HG02970 (cell line): ENCODE measurements around the gene SEC24C.
A peak's percentile ranks its signal among the peaks of the same experiment; 100 is the strongest.
"Not testable (repeated sequence)": the region's sequence is repeated elsewhere in the genome, so short reads cannot be mapped to it uniquely, and the experiment has no call there.

ENCODE experiments used
- ATAC-seq: cut with Tn5 transposase; IDR thresholded peaks from one replicate; pipeline ENCODE4 v1.9.1; 2021; ENCODE audit warnings: mild to moderate bottlenecking, moderate library complexity, moderate number of reproducible peaks; ENCODE audit not compliant: unreplicated experiment, low FRiP score

The SEC24C gene

DNA sequence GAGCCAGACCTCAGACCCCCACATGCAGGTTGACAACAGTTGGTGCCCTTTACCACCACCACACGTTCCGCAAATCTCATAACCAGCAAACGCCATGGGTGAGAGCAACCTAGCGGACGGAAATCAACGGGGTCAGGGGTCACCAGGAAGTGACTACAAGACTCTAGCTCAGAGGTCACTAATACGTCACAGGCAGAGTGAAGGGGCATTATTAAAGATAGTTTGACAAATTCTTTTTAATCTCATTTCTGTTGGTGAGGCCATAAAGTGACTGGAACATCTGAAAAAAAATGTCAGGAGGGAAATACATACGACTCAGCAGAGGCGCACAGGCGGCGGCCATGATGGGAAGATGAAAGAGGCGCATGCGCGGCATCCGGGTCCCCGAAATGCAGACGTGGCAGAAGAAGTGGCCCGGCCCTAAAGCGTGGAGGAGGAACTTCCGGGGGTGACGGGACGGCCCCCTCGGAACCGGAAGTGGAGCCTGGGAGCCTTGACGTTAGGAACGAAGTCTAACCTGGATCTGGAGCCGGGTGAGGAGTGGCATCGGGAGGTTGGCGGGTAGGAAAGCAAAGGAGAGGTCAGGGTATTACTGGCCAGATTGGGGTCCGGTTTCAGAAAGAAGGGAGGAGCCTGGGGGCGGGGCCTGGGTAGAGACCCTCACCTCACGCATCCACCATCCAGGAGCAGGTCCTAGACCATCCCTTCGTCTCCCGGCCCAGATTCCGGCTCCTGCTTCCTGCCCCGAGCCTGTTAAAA lies at the start of gene SEC24C:
Gene SEC24C (plus strand): TSS at position 468 of the 759 bp plus-strand sequence. CDS start 2,461 bp downstream, outside the sequence.
- ATAC-seq: peak; percentile 91

GRCh38 chr10:73695302-73695701 lies 48.9 kb upstream of the SEC24C start:
- ATAC-seq: not testable (repeated sequence)

DNA sequence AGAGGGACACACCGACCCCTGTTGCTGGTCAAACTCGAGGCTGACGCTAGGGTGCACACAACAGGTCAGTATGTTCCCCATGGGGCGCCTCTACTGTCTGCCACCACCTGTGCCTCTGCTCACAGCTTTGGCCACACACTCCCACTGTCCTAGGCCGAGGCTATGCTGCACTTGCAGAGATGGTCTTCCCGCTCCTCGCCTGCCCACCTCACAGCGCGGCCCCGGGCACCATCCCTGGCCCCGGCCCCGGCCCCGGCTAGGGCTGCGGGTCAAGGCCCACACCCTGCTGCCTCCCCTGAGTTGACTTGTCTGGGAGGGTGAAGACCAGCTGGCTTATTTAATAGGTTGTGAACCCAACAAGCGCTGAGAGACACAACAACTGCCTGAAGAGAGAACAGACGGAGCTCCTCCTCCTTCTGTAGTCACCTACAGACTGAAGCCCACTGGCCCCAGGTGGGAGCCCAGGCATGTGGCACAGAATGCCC lies 46.5 kb upstream of the SEC24C start, which contains the start of gene AGAP5:
Gene AGAP5 (minus strand): TSS at position 435 of the 485 bp plus-strand sequence. CDS start 354 bp downstream, at position 81.
- not testable (repeated sequence) for ATAC-seq

GRCh38 chr10:73698819-73699218 lies 45.4 kb upstream of the SEC24C start:
- ATAC-seq: not testable (repeated sequence)

DNA sequence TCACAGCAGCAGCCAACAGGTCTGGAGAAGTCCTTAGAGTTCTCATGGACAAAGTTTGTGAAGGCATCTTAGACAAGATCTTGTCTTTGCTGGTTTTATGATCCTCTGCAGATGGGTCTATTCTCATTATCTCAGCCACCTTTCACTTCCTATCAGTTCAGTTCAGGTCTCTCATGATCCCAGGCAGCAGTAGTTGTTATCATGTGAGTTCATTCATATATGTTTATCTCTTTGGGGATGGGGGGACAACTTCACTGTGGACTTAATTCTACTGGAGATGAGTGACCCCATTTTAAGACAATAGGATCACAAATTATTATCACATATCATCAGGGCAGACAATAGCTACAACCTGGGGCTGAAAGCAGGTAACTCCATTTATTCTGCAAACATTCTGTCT lies 40.2 kb upstream of the SEC24C start:
- not testable (repeated sequence) for ATAC-seq

GRCh38 chr10:73705506-73706072 lies 38.6 kb upstream of the SEC24C start:
- not testable (repeated sequence) for ATAC-seq

GRCh38 chr10:73706488-73706887 lies 37.7 kb upstream of the SEC24C start:
- ATAC-seq: not testable (repeated sequence)

- ATAC-seq: not testable (repeated sequence)
These were observed 36.5 kb upstream of the SEC24C start for GRCh38 chr10:73707628-73708027.

GRCh38 chr10:73708122-73708521 lies 36.0 kb upstream of the SEC24C start:
- not testable (repeated sequence) for ATAC-seq

GRCh38 chr10:73711683-73712082 lies 32.5 kb upstream of the SEC24C start:
- not testable (repeated sequence) for ATAC-seq

- ATAC-seq: not testable (repeated sequence)
These were observed 30.3 kb upstream of the SEC24C start for GRCh38 chr10:73713912-73714311.

GRCh38 chr10:73714483-73714882 lies 29.7 kb upstream of the SEC24C start:
- ATAC-seq: not testable (repeated sequence)

- not testable (repeated sequence) for ATAC-seq
These were observed 28.7 kb upstream of the SEC24C start for GRCh38 chr10:73715179-73716156.

- ATAC-seq: no peak
These were observed 27.9 kb upstream of the SEC24C start for GRCh38 chr10:73716251-73716650.

- no peak for ATAC-seq
These were observed 26.6 kb upstream of the SEC24C start for GRCh38 chr10:73717556-73717955.

DNA sequence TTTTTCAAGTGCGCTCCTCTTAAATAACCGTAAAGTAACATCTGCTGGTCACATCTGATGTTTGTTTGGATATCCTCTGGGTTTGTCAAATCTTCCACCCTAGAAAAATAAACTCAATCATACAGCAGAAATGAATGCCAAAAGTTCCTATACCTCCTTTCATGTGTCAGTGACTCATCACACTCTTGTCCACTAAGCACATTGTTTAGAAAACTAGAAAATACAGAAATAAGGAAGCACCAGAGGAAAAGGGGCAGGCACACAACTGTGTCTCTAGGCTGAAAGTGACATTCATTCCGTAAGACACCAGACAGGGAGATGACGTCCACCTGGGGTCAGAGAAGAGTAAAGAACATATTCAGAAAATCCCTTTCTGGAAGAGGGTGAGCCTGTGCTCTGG lies 23.6 kb upstream of the SEC24C start:
- ATAC-seq: not testable (repeated sequence)

DNA sequence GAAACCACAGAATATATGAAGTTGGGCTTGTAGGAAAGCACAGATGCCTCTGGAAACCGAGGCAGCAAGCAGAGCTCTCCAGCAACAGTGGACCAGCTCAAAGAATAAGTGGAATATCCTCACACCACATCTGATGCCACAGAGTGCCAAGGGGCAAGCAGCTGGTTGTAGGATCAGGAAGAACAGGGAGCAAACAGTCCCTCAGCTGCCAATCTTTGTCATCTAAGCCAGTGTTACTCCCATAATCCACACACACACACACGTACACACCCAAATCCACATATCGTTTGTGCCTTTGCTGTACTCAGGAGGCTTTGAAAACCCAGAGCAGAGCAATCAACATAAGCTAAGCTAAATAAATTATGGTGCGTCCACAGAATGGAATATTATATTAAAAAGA lies 20.7 kb upstream of the SEC24C start:
- no peak for ATAC-seq

DNA sequence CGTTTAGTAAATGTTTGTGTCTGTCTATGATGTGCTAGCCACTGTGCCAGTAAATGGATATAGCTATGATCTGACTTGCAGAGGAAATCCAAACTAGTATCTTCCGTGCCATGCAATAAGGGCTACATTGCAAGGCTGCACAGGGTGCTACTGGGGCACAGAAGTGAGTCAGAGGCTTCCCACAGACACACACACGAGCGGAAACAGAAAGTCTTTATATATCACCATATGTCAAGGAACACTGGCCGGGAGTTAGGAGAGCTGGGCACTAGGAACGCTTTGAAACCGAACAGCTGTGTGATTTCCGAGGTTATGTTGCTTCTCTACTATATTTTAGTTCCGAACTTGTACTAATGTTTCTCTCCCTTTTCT lies 14.4 kb upstream of the SEC24C start:
- ATAC-seq: not testable (repeated sequence)

GRCh38 chr10:73730153-73730906 lies 13.8 kb upstream of the SEC24C start:
- ATAC-seq: peak; percentile 90
